T follicular helper cell (primary cell): ENCODE data around the gene URAD.
"Not testable (repeated sequence)": the region's sequence is repeated elsewhere in the genome, so short reads cannot be mapped to it uniquely, and the experiment has no call there.

Experiments used
- DNase-seq: peaks from one replicate; pipeline ENCODE4 v3.0.0-alpha.2; 2020; ENCODE audit warnings: low read depth

URAD gene

GRCh38 chr13:27970382-27971235 lies 17.9 kb downstream of the URAD start:
- DNase-seq: no peak

GRCh38 chr13:27969866-27970229 lies 18.6 kb downstream of the URAD start:
- DNase-seq: no peak

- no peak for DNase-seq
Observed at GRCh38 chr13:27969082-27969865, 19.2 kb downstream of the URAD start, which contains the start of gene CDX2. CDX2 (minus strand) TSS chr13:27969315; CDS start chr13:27969006, 309 bp downstream.

- DNase-seq: no peak
Observed at GRCh38 chr13:27968316-27969081, 20.0 kb downstream of the URAD start.

- no peak for DNase-seq
Observed at GRCh38 chr13:27967736-27968315, 20.7 kb downstream of the URAD start.

GRCh38 chr13:27967203-27967735 lies 21.2 kb downstream of the URAD start:
- no peak for DNase-seq

GRCh38 chr13:27966641-27967202 lies 21.8 kb downstream of the URAD start:
- DNase-seq: no peak

- DNase-seq: no peak
Observed at GRCh38 chr13:27965740-27966640, 22.5 kb downstream of the URAD start.

- DNase-seq: no peak
Observed at GRCh38 chr13:27965343-27965739, 23.2 kb downstream of the URAD start.

GRCh38 chr13:27964741-27965323 lies 23.7 kb downstream of the URAD start:
- no peak for DNase-seq

- DNase-seq: not testable (repeated sequence)
Observed at GRCh38 chr13:27964206-27964605, 24.3 kb downstream of the URAD start.

GRCh38 chr13:27963491-27963890 lies 25.0 kb downstream of the URAD start:
- no peak for DNase-seq

- no peak for DNase-seq
Observed at GRCh38 chr13:27962982-27963381, 25.5 kb downstream of the URAD start.

- no peak for DNase-seq
Observed at GRCh38 chr13:27962128-27962841, 26.2 kb downstream of the URAD start.

- DNase-seq: no peak
Observed at GRCh38 chr13:27961227-27962085, 27.0 kb downstream of the URAD start.

GRCh38 chr13:27960362-27961226 lies 27.9 kb downstream of the URAD start:
- no peak for DNase-seq

GRCh38 chr13:27959976-27960361 lies 28.5 kb downstream of the URAD start:
- no peak for DNase-seq
